HG02678 (cell line): Measurements from ENCODE around the gene TPSG1.
"Not testable (repeated sequence)": the region's sequence is repeated elsewhere in the genome, so short reads cannot be mapped to it uniquely, and the experiment has no call there.

ENCODE experiments used
- ATAC-seq: cut with Tn5 transposase; IDR thresholded peaks from one replicate; pipeline ENCODE4 v1.9.1; 2021; ENCODE audit warnings: mild to moderate bottlenecking, moderate library complexity; ENCODE audit not compliant: unreplicated experiment

TPSG1 gene

DNA sequence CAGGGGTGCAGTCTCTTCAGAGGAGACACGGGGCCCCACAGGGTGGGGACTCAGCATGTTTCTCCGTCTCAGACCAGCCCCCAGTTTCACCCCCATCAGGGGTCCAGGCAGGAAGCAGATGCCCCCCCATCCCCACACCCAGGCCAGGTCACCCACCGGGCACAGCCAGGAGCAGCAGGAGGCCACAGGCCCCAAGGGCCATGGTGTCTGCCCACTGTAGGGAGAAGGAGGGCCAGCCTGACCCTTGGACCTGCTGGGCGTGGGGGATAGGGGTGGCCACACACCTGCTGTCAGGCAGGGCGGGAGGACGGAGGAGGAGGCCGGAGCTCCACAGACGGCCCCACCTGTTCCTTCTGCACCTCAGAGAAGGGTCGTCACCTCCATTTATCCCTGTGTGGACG is at the start of gene TPSG1:
Gene TPSG1, minus strand, starts transcription at position 218 of the 401 bp plus-strand sequence. Its CDS starts 16 bp downstream, at position 202.
- ATAC-seq: no peak

- no peak for ATAC-seq
Observed at GRCh38 chr16:1274767-1275166, 49.7 kb upstream of the TPSG1 start.

- no peak for ATAC-seq
Observed at GRCh38 chr16:1273816-1274215, 48.7 kb upstream of the TPSG1 start.

DNA sequence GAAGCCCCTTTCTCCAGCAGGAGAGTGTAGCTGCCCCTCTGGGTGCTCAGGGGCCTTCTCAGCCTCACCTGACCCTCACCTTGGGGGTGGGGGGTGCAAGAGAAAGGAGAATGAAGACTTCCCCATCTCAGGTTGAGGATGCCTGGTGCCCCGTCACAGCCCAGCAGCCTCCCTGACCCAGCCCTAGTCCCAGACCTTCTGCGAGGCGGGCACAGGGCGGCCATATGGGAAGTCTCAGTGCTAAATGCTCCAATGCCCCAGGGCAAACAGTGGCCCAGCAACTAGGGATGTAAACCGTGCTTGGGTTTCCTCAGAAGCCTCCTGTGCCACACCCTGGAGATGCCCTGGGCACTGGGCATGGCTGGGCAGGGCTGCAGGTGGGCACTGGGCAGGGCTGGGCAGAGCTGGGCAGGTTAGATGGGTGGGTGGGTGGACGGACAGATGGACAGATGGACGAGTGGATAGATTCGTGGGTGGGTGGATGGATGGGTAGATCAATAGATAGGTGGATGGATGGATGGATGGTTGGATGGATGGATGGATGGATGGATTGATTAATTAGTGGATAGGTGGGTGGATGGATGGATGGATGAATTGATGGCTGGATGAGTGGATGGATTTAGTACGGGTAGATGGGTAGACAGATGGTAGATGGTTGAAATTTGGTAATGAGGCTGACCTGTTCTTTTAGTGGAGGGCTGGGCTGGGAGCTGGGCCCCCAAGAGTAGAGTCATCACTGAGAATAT is 47.6 kb upstream of the TPSG1 start:
- ATAC-seq: no peak

DNA sequence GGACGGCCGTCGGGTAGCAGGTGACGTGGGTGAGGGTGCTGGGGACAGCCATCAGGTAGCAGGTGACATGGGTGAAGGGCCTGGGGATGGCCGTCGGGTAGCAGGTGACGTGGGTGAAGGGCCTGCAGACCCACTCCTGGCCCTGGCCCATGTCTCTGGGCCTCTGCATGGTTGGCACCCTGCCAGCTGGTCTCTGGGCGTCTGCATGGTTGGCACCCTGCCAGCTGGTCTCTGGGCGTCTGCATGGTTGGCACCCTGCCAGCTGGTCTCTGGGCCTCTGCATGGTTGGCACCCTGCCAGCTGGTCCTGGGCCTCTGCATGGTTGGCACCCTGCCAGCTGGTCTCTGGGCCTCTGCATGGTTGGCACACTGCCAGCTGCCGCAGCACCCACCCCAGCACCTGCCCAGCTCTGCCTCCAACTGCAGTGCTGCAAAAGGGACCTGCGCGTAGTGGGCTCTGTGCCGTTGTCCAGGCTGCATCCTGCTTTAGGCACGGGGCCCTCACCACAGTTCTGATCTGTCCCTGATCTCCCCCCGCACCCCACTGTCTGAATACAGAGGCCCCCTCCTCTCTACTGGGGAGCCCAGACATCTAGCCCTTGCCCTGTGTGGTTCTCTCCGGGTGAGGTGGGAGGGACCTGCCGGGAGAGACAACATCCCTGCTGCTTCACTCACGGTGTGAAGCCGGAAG is 46.8 kb upstream of the TPSG1 start:
- ATAC-seq: not testable (repeated sequence)

GRCh38 chr16:1271380-1271723 is 46.3 kb upstream of the TPSG1 start:
- ATAC-seq: no peak

DNA sequence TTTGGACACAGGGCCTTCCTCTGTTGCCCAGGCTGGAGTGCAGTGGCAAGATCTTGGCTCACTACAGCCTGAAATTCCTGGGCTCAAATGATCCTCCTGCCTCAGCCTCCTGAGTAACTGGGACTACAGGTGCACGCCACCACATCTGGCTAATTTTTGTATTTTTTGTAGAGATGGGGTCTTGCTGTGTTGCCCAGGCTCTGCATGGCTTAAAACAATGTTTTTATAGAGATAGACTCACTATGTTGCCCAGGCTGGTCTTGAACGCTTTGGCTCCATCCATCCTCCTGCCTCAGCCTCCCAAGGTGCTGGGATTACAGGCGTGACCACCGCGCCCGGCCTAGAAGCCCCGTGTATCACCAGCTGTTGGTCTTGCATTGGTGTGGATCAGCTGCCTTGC is 44.4 kb upstream of the TPSG1 start:
- not testable (repeated sequence) for ATAC-seq

DNA sequence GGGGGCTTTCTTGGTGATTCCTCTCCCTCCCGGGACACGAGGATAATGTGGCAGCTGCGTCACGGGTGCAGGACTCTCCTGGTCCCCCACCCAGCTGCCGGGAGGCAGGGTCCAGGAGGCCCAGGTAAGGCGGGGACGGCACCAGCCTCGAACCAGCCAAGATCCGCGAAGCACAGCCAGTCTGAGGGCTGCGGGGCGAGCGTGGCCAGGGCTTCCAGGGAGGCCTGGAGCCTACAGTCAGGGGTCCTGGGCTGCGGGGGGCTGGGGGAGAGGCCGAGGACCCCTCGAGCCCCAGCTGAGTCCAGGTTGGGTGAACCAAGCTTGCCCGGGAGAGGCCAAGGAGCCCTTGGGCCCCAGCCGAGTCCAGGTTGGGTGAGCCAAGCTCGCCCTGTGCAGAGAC is 40.8 kb upstream of the TPSG1 start:
- no peak for ATAC-seq

DNA sequence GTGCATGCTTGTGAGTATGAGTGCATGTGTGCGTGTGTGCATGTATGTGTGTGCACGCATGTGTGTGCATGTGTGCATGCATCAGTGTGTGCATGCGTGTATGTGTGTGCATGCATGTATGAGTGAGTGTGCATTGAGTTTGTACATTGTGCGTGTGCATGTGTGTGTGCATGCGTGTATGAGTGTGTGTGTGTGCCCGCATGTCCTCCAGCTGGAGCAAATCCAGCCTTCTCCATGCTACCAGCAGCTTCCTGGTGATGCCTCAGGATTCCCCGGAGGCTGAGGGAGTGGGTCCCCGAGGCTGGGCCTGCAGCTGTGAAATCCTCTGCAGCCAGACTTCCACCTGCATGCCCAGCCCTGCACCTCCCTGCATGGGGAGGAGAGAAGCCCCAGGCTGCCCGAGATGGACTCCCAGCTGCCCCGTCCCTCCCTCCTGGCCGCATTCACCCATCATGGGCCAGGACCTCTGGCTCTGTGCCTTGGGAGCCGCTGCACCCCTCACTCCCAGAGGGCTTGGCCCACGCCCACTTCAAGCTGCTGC is 40.1 kb upstream of the TPSG1 start:
- ATAC-seq: no peak

GRCh38 chr16:1264345-1265089 is 39.4 kb upstream of the TPSG1 start:
- ATAC-seq: no peak

GRCh38 chr16:1263591-1264344 is 38.7 kb upstream of the TPSG1 start:
- ATAC-seq: no peak

- no peak for ATAC-seq
Observed at GRCh38 chr16:1262846-1263221, 37.8 kb upstream of the TPSG1 start.

- ATAC-seq: no peak
Observed at GRCh38 chr16:1262210-1262845, 37.3 kb upstream of the TPSG1 start.

DNA sequence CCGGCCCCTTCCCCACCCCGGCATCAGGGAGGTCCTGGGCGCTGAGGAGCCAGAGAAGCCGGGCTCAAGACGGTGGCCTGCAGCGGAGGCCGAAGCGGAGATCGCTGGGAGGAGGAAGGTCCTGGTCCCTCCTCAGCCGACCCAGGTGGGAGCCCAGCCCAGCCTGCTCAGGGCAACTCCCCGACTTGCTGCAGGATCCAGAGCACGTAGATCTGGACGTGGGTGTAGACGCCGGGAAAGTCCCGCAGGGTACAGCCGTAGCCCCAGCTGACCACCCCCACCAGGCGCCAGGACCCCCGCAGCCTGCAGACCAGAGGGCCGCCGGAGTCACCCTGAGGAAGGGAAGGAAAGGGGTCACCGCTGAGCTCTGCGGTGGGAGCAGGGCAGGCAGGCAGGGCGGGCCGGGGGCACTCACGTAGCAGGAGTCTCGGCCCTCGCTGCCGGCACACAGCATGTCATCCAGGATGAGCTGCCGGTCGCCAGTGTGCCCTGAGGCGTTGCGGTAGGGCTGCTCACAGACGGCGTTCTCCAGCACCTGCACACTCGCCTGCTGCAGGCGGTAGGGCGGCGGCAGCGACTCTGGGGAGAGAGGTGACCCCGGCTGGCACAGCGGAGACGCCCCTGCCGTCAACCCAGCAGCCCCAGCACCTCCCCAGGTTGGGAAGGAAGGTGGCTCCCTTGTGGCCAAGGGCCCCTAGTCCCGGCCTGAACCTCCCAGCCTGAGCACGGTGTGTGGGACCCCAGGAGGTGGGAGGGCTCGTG is 36.2 kb upstream of the TPSG1 start:
- no peak for ATAC-seq

DNA sequence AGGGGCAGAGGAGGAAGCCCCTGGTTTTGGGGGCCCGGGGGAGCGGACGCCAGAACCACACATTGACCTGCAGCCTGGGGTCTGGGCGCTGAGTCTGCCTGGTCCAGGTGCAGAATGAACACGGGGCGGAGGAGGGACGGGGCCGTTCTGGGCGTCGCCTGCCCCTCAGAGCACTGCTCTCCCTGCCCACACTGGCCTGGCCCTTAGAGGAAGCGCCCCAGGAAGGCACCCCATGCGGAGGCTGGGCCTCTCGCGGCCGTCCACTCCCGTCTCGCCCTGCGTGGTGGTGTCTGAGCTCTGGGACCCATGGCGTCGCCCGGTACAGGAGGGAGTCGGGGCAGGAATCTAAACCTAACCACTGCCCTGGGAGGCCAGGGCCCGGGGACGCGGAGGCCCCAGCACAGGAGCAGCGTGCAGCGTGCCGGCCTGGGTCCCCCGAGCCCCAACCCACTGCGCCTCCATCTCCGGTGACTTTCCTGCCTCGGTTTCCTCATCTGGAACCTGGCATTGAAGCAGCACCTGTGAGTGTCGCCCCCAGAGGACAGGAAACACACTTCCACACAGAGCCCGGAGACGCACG is 35.1 kb upstream of the TPSG1 start:
- ATAC-seq: no peak

DNA sequence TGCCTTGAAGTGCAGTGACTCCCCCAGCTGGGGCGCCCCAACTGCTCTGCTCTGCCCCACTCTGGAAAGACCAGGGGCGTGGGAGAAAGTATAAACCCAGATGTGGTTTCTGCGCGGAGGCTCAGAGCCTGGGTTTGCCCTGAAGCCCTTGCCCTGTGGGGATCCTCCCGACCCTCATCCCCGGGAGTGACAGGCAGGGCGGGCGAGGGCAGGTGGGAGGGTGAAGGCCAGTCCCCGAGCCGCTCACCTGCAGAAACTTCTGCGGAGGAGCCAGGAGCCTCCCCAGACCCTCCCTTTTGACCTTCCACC is 34.6 kb upstream of the TPSG1 start:
- ATAC-seq: no peak

- no peak for ATAC-seq
Observed at GRCh38 chr16:1258906-1259759, 34.1 kb upstream of the TPSG1 start.

DNA sequence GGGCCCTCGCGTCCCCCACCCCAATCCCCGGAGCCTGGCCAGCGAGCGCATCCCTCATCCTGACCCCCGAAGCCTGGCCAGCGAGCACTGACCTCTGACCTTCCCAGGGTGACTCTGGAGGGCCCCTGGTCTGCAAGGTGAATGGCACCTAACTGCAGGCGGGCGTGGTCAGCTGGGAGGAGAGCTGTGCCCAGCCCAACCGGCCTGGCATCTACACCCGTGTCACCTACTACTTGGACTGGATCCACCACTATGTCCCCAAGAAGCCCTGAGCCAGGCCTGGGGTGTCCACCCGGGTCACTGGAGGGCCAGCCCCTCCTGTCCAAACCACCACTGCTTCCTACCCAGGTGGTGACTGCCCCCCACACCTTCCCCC is 33.1 kb upstream of the TPSG1 start:
- no peak for ATAC-seq
